Measurements from ENCODE around the gene NEXN. TPM values are rescaled to one million over a fixed set of nuclear protein-coding genes. Genes with fewer than 3 reads are reported as not detected.
A peak's percentile ranks its signal among the peaks of the same experiment; 100 is the strongest.

NEXN gene
- total and polyA plus RNA-seq, 2 of the 13 experiments (the other 11 are each of a cell fraction or from before 2014, with no cell fraction given), result 0.07 to 0.97 TPM

DNA sequence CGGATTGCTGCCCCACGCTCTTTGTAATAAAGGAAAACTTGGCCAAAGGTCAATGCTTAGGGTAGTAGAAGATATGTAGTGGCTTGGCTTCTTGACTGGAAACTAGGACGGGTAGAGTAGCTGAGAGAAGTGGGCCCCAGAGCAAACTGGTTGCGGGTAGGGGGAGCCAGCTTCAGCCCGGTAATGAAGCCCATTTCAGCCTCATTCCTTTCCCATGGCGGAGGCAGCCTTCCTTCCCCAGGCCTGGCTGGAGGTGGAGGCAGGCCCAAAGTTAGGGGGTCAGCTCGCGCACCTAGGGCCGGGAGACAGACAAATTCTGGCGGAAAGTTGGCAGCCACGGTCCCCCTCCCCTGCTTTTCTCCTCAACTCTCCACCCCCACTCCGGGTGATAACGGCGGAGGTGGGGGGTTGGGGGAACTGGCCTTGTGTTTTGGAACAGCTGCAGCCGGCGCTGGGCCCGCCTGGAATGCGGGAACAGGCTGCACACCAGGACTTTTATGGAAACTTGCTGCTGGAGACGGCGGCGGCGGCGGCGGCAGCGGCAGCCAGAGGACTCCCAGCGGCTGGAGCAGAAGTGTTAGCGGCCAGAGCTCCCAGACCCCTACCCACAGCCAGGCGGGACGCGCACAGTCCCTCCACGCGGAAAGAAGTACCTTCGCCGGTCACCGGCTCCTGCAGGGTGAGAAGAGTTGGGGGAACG lies at the start of gene NEXN (continued):
- TF ChIP-seq ZNF513 (CRISPR knock-in tag; conservative IDR thresholded peaks at IDR 0.05) (no peak), NCOA1 (CRISPR knock-in tag; IDR thresholded peaks at IDR 0.05) (no peak), TBP (CRISPR knock-in tag; IDR thresholded peaks at IDR 0.05) (no peak), PHF5A (CRISPR knock-in tag; IDR thresholded peaks at IDR 0.05; ENCODE audit: low read depth, unreplicated experiment) (no peak), KDM1A (CRISPR knock-in tag; IDR thresholded peaks at IDR 0.05) (no peak), ZNF44 (CRISPR knock-in tag; IDR thresholded peaks at IDR 0.05) (0 out of 2 replicates have a peak, but pooled peaks have one; percentile 15), ZBTB8A (CRISPR knock-in tag; IDR thresholded peaks at IDR 0.05; ENCODE audit: borderline replicate concordance, low read depth) (0 out of 2 replicates have a peak, but pooled peaks have one; percentile 20), ZNF704 (CRISPR knock-in tag; IDR thresholded peaks at IDR 0.05; ENCODE audit: borderline replicate concordance) (no peak), RELA (CRISPR knock-in tag; IDR thresholded peaks at IDR 0.05) (no peak), IRX3 (CRISPR knock-in tag; IDR thresholded peaks at IDR 0.05; ENCODE audit: borderline replicate concordance, low read depth) (no peak), NR3C1 (CRISPR knock-in tag; IDR thresholded peaks at IDR 0.05) (no peak), ZNF644 (CRISPR knock-in tag; IDR thresholded peaks at IDR 0.05; ENCODE audit: low read depth) (peak; percentile 72), MXD4 (CRISPR knock-in tag; IDR thresholded peaks at IDR 0.05) (no peak), EHMT2 (IDR thresholded peaks at IDR 0.05; ENCODE audit: borderline replicate concordance, low read depth, low read length) (no peak), SIX4 (CRISPR knock-in tag; IDR thresholded peaks at IDR 0.05) (no peak), ZFP1 (CRISPR knock-in tag; IDR thresholded peaks at IDR 0.05) (no peak)
- TF ChIP-seq, protein P1, sequence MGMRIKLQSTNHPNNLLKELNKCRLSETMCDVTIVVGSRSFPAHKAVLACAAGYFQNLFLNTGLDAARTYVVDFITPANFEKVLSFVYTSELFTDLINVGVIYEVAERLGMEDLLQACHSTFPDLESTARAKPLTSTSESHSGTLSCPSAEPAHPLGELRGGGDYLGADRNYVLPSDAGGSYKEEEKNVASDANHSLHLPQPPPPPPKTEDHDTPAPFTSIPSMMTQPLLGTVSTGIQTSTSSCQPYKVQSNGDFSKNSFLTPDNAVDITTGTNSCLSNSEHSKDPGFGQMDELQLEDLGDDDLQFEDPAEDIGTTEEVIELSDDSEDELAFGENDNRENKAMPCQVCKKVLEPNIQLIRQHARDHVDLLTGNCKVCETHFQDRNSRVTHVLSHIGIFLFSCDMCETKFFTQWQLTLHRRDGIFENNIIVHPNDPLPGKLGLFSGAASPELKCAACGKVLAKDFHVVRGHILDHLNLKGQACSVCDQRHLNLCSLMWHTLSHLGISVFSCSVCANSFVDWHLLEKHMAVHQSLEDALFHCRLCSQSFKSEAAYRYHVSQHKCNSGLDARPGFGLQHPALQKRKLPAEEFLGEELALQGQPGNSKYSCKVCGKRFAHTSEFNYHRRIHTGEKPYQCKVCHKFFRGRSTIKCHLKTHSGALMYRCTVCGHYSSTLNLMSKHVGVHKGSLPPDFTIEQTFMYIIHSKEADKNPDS (CRISPR knock-in tag; IDR thresholded peaks at IDR 0.05), result no peak
- TF ChIP-seq, protein P2, sequence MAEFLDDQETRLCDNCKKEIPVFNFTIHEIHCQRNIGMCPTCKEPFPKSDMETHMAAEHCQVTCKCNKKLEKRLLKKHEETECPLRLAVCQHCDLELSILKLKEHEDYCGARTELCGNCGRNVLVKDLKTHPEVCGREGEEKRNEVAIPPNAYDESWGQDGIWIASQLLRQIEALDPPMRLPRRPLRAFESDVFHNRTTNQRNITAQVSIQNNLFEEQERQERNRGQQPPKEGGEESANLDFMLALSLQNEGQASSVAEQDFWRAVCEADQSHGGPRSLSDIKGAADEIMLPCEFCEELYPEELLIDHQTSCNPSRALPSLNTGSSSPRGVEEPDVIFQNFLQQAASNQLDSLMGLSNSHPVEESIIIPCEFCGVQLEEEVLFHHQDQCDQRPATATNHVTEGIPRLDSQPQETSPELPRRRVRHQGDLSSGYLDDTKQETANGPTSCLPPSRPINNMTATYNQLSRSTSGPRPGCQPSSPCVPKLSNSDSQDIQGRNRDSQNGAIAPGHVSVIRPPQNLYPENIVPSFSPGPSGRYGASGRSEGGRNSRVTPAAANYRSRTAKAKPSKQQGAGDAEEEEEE (CRISPR knock-in tag; IDR thresholded peaks at IDR 0.05; ENCODE audit: borderline replicate concordance), result no peak
- TF ChIP-seq, protein P3, sequence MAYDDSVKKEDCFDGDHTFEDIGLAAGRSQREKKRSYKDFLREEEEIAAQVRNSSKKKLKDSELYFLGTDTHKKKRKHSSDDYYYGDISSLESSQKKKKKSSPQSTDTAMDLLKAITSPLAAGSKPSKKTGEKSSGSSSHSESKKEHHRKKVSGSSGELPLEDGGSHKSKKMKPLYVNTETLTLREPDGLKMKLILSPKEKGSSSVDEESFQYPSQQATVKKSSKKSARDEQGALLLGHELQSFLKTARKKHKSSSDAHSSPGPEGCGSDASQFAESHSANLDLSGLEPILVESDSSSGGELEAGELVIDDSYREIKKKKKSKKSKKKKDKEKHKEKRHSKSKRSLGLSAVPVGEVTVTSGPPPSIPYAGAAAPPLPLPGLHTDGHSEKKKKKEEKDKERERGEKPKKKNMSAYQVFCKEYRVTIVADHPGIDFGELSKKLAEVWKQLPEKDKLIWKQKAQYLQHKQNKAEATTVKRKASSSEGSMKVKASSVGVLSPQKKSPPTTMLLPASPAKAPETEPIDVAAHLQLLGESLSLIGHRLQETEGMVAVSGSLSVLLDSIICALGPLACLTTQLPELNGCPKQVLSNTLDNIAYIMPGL (CRISPR knock-in tag; IDR thresholded peaks at IDR 0.05; ENCODE audit: borderline replicate concordance in 1 of 2, low read depth in 1 of 2), result peak in 1 of 2 experiments; percentile 73; a peak in 2 of 4 replicates
- TF ChIP-seq, protein P4, sequence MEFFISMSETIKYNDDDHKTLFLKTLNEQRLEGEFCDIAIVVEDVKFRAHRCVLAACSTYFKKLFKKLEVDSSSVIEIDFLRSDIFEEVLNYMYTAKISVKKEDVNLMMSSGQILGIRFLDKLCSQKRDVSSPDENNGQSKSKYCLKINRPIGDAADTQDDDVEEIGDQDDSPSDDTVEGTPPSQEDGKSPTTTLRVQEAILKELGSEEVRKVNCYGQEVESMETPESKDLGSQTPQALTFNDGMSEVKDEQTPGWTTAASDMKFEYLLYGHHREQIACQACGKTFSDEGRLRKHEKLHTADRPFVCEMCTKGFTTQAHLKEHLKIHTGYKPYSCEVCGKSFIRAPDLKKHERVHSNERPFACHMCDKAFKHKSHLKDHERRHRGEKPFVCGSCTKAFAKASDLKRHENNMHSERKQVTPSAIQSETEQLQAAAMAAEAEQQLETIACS (CRISPR knock-in tag; IDR thresholded peaks at IDR 0.05), result no peak

Measured in HepG2 (cell line).